Midbrain (tissue), 1 donor: ENCODE data around the gene MTHFSD.
A peak's percentile ranks its signal among the peaks of the same experiment; 100 is the strongest.

ENCODE experiments used
- DNase-seq: peaks from one replicate; lab custom pipeline; 2025; lab: John Stamatoyannopoulos, UW

Gene MTHFSD

DNA sequence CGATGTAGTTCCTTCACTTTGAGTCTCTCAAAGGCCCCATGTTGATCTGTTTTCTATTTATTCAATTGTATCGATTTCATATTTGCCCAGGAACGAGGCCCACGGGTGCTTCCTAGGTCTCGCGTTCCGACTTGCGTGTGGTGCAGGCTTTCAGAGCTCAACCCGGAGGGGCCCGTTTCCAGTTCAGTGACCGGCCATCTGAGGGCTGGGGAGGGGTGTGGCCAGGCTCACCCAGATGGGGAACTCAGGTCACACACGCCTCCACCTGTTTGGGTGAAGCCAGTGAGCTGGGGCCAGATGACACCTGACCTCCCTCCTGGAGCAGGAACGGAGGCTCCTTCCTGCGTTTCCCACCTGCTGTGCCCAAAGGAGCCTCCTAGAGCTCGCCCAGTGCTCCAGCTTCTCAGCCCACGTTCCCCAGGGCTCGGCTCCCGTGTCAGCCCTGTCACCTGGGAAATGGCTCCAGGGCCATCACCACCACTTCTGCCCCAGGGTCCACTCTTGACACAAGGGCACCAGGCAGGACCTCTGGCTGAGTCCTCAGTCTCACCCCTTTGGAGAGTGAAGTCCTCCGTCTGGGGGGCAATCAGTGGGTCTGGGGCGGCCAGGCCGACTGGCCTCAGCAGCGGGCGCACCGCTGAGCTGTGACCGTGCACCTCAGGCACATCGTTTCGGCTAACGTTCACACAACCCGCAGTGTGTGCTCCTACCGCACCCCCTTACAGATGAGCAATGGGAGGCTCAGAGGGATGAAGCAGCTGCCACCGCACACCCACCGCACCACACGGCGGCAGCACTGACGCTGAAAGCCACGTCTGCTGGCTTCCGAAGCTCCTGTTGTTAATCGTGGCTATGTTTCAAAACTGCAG is 26.7 kb downstream of the MTHFSD start:
- DNase-seq: no peak

- no peak for DNase-seq
Observed at GRCh38 chr16:86527366-86527765, 27.7 kb downstream of the MTHFSD start.

DNA sequence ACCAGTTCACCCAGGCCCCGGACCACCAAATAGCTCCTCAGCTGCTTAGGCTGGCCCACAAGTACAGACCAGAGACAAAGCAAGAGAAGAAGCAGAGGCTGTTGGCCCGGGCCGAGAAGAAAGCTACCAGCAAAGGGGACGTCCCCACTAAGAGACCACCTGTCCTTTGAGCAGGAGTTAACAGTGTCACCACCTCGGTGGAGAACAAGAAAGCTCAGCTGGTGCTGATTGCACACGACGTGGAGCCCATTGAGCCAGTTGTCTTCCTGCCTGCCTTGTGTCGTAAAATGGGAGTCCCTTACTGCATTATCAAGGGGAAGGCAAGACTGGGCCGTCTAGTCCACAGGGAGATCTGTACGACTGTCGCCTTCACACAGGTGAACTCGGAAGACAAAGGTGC is 29.3 kb downstream of the MTHFSD start:
- no peak for DNase-seq

GRCh38 chr16:86524029-86524428 is 31.0 kb downstream of the MTHFSD start:
- DNase-seq: no peak

DNA sequence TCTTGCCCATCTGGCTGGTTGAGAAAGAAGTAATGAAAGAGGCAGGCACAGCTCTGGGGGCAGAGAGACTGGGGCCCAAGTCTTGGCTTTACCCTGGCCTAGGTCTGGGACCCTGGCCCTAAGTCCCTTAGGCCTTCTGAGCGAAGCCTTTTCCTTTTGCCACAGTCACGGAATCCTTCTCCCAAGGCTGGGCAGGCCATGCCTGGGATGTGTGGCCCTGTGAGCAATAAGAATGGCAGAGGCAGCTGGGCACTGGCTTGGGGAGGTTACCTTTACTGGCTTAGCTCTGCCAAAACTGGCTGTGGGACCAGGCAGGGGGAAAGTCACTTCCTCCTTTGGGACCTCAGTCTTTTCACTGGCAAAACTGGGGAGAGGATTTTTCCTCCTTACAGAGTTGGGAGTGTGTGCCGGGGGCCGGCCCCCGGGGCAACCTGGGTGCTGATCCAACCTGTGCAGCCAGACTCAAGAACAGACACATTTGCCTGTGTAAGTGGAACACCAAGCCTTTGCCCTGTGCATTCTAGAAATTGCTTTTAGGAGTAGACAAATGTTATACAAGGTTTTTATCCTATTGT is 31.8 kb downstream of the MTHFSD start:
- DNase-seq: no peak

- no peak for DNase-seq
Observed at GRCh38 chr16:86522634-86523033, 32.4 kb downstream of the MTHFSD start.

DNA sequence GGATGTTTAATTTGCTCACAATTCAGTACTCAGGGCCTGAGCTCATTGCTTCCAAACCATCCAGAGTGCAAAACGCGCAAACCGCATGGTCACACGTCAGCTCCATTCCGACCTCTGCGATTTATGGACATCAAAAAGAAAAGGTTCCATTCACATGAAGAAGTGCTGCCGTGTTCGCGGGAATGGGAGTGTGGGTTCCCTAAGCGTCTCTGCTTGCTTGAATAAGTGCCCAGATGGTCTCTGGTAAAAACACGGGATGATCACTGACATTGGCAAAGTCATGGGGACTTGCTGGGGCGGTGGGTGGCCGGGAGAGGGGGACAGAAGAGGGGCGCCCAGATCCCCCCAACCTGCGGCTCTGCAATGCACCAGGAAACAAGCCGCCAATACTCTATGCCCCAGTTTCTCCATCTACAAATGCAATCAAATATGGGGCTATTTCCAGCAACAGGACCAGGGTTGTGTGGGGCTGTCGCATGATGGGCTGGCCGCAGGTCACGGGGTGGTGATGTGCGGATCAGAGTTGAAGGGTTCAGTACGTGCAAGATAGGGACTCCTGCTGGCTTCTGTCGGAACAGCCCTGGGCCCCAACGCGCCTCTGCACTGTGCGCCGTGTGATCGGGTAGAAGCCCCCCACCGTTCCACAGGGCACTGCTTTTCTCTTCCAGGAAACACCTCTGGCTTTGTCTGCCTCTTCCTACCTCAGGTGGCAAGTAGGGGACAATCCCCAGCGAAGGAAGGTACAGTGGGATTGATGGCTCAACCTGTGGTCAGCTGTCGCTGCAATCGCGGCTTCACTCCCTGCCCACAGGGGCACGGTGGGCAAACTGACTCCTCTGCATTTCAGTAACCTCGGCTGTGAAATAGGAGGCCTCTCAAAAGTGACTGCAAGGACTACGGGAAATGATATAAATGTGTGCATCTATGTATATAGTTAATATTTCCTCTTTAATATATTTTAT is 33.5 kb downstream of the MTHFSD start:
- no peak for DNase-seq

- no peak for DNase-seq
Observed at GRCh38 chr16:86520317-86521210, 34.5 kb downstream of the MTHFSD start.

DNA sequence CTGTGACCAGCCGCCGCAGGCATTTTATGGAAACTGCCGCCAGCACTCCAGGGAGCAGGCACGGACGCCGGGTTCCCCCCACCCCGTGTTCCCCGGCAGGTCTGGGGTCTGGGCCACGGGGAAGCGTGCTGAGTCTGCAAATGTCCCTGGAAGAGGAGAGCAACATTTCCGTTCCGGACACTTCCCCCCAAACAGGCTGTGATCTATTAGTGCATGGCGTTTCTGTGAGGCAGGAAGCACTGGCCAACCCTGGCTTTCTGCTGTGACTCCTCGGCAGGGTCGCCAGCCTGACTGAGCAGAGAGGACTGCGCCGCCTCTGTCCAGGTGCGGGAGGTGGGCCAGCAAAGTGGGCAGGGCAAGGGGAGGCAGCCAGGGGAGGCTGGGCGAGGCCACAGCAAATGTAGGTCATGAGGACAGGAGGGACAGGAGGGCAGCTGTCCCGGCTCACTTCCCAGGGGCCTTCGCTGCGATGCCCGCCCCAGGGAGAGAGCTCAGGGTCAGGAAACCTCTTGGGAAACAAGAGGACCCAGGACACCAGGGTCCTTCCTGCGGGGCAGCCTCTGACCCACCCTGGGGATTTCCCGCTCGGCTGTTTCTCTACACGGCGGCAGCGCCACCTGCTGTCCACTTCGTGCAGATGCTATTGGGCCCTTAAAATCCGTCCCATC is 35.3 kb downstream of the MTHFSD start:
- peak; percentile 36 for DNase-seq

DNA sequence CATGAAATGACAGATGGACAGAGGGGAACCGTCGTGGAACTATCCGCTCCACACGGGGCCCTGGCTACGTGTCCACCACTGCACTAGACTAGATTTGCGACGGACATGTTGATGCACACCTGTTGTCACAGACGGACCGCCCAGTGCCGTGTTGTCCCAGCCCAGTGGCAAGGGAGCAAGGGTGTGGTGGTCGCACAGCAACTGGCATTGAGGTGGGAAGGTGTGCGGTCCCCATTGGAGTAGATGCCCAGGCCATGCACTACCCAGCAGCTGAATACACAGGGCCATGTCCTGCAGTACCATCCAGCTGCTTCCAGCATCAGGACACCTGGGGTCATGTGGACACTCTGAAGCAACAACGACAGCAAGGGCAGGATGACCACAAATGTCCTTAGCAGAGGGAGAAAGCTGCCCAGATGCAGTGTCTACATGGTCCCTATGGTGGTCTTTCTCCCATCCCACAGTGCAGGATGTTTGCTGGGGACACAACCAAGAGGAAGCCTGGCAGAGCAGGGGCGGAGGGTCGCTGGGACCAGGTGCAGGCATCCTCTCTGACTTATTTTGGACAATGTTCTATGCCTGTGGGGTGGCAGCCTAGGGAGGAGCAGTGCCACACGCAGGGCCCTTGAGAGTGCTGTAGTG is 35.9 kb downstream of the MTHFSD start:
- no peak for DNase-seq

DNA sequence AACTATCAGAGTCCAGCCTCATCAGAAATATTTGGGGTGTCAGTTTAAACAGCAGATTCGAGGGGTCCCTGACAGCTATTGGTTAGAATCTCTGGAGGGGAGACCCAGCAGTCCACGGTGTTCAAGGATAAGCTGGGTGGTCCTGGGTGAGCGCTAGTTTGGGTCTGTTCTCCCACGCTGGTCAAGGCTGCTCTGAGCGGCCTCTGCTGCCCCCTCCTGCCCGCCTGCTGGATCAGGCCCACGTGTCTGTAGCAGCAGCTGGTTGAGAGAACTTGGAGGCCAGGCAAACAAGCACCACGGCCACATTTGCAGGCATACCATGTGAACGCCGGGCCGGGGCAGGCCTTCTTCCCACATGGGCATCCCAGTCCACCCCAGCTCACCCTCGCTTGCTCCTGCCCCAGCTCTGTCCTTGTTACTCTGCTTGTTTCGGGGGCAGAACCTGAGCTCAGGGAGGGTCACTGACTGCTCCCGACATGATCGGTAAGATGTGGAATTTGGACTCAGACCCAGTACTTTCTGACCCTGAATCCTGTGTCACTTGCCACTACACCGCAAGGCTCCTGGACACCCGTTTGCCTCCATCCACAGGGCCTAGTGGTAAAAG is 37.3 kb downstream of the MTHFSD start:
- peak; percentile 59 for DNase-seq

DNA sequence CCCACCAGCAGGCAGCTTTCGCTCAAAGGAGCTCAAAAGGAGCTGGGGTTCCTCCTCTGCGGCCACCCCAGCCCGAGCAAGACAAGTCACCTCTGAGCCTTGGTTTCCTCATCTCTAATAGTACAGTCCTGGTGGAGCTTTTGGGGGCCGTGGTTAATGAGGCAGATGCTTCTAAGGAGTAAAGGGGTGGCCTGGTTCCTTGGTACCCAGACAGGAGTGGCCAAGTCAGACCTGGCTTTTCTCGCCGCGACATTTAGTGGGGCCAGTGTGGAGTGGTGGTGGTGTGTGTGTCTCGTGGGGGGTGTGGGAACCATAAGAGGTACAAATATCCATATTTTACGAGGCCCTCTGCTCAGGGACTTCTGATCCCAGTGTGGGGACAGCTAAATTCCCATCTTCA is 38.0 kb downstream of the MTHFSD start:
- DNase-seq: no peak

GRCh38 chr16:86516623-86517003 is 38.4 kb downstream of the MTHFSD start:
- no peak for DNase-seq

GRCh38 chr16:86515777-86516622 is 39.0 kb downstream of the MTHFSD start:
- DNase-seq: no peak

DNA sequence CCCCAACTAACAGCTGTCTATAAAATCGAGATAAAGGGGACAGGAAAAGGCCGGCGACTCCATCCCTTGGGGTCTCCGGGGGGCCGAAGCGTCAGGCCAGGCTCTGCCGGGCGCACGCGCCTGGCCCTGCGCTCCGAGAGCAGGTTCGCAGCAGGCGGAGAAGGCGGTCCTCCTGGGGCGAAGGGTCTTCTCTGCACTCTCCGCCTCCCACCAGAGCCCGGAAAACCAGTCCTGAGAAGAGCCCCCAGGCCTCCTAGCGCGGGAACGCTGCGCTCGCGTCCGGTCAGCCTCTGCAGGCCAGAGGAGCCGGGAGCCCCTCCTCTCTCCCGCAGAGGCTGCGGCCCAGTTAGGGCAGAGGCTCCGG is 39.6 kb downstream of the MTHFSD start:
- DNase-seq: no peak

- no peak for DNase-seq
Observed at GRCh38 chr16:86514481-86515376, 40.3 kb downstream of the MTHFSD start.

- no peak for DNase-seq
Observed at GRCh38 chr16:86513471-86514277, 41.4 kb downstream of the MTHFSD start.
